ENCODE results near the gene PUS1. TPM values are rescaled to one million over a fixed set of nuclear protein-coding genes. Genes with fewer than 3 reads are reported as not detected.

PUS1 gene
- total RNA-seq, 1 experiment from 2014 or later = 42.1 TPM

DNA sequence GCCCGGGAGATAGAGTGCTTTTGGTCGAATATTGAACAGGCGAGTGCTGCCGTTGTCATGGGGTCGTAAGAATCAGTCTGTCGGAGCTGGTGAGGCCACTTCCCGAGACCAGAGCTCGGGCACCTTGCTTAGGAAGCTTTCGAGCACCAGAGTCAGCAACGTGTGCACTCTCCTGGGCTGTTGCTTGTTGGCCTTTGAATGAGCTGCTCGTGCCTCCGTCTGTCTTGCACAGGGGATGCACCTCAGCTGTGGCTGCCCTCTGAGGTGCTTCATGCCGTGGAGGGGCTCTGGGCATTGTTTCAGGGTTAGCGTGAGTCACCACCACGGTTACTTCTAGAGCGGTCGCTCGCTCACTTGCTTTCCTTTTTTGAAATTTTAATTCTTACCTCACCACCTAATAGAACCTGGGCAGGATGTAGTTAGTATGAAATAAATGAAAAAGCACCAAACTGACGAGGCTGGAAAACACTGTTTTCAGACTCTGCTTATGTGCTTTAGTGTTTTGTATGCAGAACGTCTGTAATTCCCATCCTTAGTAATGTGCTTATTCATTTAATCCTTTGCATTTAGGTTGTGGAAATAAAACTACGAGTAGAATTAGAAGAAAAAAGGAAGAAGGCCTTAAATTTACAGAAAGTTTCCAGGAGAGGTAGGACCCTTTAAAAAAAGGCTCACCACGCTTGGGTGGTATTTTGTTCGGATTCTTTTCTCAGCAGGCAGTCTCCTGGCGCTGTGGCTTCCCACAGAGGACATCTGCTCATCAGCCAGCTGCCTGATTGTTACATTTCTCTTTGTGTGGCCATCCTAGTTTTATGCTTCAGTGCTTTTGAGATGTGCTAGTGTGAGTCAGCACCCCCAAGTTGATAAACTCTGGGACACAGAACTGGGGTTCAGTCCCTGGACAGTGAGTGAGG, 61.2 kb downstream of the PUS1 start:
- no peak for DNase-seq (ENCODE audit: low read depth)

DNA sequence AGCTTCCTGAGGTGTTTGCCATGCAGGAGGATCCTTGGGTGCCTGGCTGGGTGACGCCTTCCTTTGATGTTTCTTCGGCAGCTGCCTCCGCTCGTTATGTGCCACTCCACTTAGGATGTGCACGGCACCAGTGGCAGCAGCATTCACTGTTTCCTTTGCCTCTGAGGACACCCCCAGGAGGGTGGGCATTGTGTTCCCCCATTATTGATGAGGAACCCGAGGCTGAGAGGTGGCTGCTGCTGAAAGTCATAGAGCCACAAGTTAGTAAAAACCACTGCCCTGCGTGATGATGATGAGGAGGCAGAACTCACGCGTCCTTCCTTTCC, 61.9 kb downstream of the PUS1 start:
- no peak for DNase-seq (ENCODE audit: low read depth)

DNA sequence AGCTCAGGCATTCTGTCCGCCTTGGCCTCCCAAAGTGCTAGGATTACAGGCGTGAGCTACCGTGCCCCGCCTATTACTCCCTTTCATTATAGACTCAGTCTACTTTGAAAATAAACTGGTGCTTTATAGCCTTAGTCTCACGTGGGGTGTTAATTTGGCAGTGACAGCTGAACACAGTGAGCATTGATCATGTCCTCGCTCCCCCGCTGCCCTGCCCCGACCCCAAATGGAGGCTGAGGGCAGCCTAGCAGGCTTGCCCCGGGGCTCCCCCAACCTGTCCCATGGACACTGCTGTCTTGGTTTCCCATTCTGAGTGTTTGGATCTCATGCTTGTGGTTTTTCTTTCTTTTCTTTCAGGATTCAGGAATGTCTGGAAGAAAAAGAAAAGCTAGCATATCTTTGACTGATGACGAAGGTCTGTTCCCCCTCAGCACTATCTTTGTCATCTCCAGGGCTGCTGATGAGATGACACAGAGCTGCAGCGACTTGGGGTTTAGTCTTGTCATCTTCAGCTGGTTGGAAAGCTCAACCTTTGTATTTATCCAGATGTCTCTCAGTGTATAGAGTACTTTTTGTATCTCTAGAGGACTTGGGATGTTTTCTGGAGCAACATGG, 62.8 kb downstream of the PUS1 start:
- no peak for DNase-seq (ENCODE audit: low read depth)

DNA sequence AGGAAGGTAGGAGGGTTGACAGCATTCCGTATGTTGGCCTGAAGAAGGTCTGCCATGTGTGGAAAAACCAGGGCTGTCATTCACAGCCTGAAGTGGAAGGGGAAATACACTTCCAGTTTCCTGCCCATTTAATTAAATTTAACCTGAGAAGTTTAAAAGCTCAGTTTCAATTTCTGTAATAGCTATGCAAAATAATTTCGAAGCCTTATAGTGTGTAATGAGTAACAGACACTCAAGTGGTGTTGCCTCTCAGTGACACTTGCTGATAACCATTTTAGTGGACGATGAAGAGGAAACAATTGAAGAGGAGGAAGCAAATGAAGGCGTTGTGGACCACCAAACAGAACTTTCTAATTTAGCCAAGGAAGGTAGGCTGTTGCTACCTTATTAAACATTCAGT, 65.5 kb downstream of the PUS1 start:
- no peak for DNase-seq (ENCODE audit: low read depth)

Small RNA genes lying within 50 kb of the gene (small RNA-seq; reads per million reads assigned to genes)
- gene AC131009.3 = not detected

Other genes starting within 250 kb of the PUS1 start
- gene SFSWAP, start 218.2 kb upstream of the PUS1 start, total RNA-seq (2014; rRNA removed; shearing (Covaris generic)) = 31.0 and 31.6 TPM in 2 replicates
- gene MMP17, start 100.9 kb upstream of the PUS1 start, total RNA-seq (2014; rRNA removed; shearing (Covaris generic)) = 15.6 and 32.3 TPM in 2 replicates
- 1.8 and 4.6 TPM in 2 replicates for gene ULK1, start 34.7 kb upstream of the PUS1 start, total RNA-seq (2014; rRNA removed; shearing (Covaris generic))
- 8.0 and 10.8 TPM in 2 replicates for gene EP400, start 20.7 kb downstream of the PUS1 start, total RNA-seq (2014; rRNA removed; shearing (Covaris generic))
- 10.5 and 11.8 TPM in 2 replicates for gene DDX51, start 215.0 kb downstream of the PUS1 start, total RNA-seq (2014; rRNA removed; shearing (Covaris generic))
- 29.5 and 37.5 TPM in 2 replicates for gene NOC4L, start 215.2 kb downstream of the PUS1 start, total RNA-seq (2014; rRNA removed; shearing (Covaris generic))

Data from HT1080 (cell line).